DMS79 (cell line): Measurements from ENCODE around the gene CBLN1.

Source experiments
- DNase-seq: peaks from one replicate; lab custom pipeline; 2025; lab: John Stamatoyannopoulos, UW

CBLN1 gene

DNA sequence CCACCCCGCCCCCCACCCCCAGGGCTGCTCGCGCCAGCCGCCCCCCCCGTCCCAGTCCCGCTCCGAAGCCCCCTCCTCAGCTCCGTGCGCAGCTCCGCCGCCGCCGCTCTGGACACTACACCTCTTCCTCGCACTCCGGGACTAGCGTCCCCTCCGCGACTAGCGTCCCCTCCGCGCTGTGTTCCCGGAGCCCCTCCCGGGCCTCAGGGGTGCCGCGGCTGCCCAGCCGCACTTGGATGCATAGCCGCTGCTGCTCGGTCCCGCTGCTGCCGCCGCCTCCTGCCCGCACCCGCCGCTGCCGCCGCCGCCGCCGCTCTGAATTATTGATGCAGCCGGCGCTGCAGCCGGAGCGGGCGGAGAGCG, at the start of gene CBLN1:
TSS of gene CBLN1 (minus strand) at position 359 of the 363 bp plus-strand sequence. CDS start 373 bp downstream, outside the sequence.
- no peak for DNase-seq

- no peak for DNase-seq
Observed at GRCh38 chr16:49330562-49331201, 49.0 kb upstream of the CBLN1 start.

- no peak for DNase-seq
Observed at GRCh38 chr16:49328325-49328724, 46.7 kb upstream of the CBLN1 start.

DNA sequence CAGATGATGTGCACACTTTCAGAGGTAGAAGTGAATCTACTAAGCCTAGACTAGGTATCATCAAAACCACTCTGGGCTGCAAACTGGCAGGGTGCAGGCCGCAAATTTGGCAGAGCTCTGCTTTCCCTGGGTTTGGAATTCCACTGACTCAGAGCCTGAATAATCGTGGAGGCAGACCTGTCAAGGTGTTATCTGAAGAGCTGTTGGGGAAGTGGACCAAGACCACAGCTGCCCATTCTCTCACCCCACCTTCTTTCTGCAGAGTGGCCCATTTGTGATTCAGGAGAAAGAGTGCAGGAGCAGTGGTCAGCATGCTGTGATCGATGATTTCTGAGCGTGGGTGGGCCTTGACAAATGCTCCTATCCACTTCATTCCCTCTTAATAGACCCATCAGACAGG, 45.8 kb upstream of the CBLN1 start:
- no peak for DNase-seq

- DNase-seq: no peak
Observed at GRCh38 chr16:49324703-49325102, 43.1 kb upstream of the CBLN1 start.

DNA sequence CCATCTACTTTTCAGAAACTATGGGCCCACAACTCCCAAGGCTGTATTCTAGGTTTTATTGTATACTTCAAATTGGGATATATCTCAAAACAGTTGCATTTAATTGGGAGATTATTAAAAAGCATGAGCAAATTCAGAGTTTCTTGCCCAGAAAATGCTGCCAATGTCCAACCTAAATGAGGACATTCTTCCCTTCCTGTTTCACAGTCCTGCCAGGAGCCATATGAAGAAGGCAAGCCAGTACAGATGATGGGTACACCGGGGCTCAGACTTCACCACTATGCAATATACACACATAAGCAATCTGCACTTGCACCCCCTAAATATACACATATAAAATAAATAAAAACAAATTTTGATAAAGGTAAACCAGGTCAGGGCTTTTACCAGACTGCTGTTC, 34.0 kb upstream of the CBLN1 start:
- no peak for DNase-seq

DNA sequence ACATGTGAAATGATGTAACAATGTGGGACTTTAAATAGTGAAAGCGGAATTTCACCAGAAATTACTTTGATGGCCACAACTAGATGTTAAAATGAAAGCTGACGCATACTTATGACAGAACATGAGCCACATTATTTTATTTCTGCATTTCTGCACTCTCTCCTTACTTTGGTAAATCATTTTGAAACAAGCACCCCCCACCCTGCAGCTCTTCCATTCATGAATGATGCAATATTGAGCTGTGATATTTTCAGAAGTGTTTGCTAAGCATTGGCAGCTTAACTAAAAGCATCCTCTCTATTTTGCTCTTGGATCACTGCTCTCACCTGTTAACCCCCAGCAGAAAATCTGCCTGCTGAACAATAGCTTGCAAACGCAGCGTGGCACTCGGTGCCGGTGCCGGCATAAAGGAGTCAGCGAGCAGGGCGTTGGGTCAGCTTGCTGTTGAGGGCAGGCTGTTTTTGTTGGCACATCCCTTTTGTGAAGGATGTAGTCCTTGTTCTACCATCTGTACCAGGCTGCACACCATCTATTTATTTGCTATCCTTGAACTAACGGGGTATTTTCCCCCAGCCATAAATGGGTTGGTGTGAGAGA, 30.8 kb upstream of the CBLN1 start:
- DNase-seq: no peak

GRCh38 chr16:49311823-49312222, 30.2 kb upstream of the CBLN1 start:
- DNase-seq: no peak

- DNase-seq: no peak
Observed at GRCh38 chr16:49307176-49307575, 25.5 kb upstream of the CBLN1 start.

GRCh38 chr16:49305406-49305805, 23.8 kb upstream of the CBLN1 start:
- DNase-seq: no peak

GRCh38 chr16:49292413-49292812, 10.8 kb upstream of the CBLN1 start:
- DNase-seq: no peak

GRCh38 chr16:49287572-49287971, 5.9 kb upstream of the CBLN1 start:
- no peak for DNase-seq

- no peak for DNase-seq
Observed at GRCh38 chr16:49284962-49285361, 3.3 kb upstream of the CBLN1 start.

DNA sequence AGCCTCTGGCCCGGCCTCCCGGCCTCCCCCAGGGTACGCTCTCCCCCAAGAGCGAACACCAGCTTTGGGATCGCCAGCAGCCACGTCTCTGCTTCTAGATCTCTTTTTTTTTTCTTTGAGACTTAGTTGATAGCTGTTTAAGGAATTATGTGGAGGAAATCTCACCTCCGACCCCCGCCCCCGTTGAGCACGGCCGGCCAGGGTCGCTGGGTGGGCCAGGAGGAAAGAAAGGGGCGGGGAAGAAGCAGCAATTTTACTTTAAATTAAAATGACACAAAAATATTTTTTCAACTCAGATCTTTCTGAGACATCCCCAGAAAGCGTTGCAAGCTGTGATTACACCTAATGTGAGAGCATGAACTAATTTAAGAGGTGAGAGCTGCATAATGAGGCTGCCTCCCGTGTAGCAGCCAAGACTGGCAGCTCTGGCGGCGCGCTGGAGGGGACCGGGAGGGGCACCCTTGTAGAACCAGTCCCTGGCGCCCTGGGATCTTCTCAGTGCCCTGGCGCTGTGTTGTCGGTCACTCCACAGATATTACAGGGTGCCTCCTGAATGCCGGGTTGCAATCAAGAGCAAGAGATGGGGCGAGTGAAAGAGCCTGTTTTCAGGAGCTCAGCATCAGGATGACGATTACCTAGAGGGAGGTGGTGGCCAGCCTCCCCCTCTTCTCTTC, 1.9 kb upstream of the CBLN1 start:
- no peak for DNase-seq

GRCh38 chr16:49282690-49283375, 1.2 kb upstream of the CBLN1 start:
- no peak for DNase-seq

DNA sequence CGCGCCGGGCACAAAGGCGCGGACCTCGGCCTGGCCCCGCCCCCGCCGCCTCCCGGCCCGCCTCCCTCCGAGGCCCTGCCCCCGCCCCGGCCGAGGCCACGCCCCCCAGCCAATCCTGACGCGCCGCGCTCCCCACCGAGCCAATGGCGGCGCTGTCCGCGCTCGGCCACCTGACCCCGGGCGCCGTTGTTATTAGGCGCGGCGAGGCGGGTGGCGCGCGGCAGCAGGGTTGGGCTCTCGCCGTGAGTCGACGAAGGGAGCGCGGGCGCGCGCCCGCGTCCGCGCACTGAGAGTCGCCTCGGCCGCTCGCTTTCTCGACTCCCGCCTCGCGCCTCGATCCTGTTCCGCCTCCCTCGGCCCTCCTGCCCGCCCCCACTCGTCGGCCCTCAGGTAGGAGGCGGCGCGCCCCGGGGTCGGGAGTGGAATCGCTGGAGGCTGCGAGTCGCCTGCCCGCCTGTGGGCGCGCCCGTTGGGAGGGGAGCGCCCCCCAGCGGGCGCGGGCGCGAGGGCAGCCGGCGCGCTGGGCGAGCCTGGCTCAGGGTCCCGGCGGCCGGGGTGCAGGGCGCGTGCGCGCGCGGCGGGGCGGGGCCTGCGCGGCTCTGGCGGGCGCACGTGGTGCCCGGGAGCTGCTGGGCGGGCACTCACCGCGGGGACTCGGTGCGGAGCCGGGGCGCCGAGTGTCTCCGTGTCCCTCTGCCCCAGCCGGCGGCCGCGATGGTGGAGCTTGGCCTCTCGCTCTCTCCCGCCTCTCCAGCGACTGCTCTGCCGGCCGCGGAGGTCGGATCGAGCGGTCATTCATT, 405 bp upstream of the CBLN1 start:
- DNase-seq: peak; percentile 63

DNA sequence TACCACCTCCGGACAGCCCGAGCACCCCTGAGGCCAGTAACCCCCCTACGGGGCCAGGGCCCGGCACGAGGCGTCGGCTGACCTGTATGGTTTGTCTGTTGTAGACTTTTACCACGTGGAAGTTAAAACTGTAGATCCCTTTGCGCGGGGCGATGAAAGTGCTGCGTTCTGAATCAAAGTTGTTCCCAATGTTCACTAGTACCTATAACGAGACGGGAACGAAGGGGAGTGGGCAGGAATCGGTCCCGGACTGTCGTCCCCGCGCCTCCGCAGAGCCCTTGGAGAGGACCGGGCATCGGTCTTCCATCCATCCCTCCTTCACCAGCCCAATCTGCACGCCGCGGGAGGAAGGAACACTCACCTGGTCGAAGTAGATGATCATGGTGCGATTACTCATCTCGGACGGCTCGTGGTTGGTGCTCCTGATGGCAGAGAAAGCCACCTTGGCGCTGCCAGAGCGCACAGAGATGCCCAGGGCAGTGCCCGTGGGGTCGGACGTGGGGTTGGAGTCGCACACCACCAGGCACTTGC, 732 bp downstream of the CBLN1 start:
- no peak for DNase-seq

DNA sequence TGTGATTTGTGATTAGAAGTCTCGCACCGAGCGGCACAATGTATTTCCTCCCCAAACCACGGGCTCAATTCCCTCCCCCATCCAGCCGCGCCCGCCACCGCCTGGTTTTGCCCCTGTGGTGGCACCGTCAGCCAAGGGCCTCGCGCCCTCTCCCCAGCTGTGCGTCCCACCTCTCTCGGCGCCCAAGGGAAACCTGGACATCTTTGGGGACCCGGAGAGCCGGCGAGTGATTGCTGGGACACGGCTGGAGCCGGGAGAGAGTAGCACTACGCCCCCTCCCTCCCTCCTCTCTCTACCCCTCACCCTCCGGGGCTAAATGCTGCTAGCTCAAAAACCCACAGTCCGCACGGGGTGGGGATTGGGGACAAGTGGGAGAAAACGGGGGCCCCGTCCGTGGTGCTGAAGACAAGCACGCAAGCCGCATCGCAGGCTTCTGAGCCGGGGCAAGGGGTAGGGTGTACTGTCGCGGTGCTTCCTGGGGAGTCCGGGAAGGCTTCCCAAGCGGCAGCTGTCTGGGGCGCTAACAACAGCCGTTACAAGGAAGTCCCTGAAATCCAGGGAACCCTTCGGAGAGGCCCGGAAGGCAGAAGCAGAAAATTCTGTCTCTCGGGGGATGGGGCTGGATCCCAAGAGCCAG, 1.4 kb downstream of the CBLN1 start:
- DNase-seq: no peak

DNA sequence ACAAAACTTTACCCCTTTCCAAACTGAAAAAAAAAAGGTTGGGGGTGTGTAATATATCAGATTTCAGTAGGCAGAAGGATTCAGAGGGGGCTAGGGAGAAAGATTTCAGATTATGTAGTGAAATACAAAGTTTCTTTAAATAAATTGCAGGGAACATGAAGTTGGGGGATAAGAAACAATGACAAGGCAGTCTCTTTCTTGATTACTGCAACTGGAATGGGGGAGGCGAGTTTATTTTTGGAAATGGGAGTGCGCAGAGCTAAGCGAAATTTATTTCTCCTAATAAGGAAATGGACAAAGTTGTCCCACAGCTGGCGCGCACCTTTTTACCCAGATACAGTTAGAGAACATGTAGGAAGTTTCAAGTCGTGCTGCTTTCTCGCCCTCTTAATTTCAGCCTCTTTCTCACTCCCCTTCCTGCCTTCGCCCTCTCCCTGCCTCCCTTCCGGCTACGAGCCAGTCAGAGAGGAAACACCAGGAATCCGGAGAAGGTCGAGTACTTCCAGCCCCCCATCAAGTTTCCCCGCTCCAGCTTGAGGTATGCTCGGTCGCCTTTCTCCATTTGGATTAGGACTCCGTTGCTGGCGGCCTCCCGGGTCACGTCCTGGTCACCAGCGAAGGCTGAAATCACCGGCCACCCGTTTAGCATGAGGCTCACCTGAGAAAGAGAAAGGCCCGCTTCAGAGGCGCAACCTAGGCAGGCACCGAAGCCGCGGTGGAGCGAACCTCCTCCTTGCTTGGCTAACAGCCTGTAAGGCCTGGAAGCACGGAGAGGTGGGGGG, 2.5 kb downstream of the CBLN1 start:
- DNase-seq: no peak

- no peak for DNase-seq
Observed at GRCh38 chr16:49278567-49278827, 3.1 kb downstream of the CBLN1 start.
